SK-N-DZ (cell line): ENCODE results near the gene CYREN. TPM values are rescaled to one million over a fixed set of nuclear protein-coding genes. Genes with fewer than 3 reads are reported as not detected.
A peak's percentile ranks its signal among the peaks of the same experiment; 100 is the strongest.
"Not testable (repeated sequence)": the region's sequence is repeated elsewhere in the genome, so short reads cannot be mapped to it uniquely, and the experiment has no call there.

Source experiments
- DNase-seq: peaks from one replicate; pipeline ENCODE4 v3.0.0-alpha.2; 2015; ENCODE audit warnings: low spot score
- polyA plus RNA-seq, 2 experiments: library from polyadenylated mRNA; depleted of rRNA; stranded (reverse); fragments of >200 nt; gene quantifications; 2 replicates each; pipeline ENCODE4 v1.2.3, GENCODE V29; 2014

Gene CYREN
- 53.3 and 68.1 TPM in 2 replicates for polyA plus RNA-seq (2014; cell fraction: cytosol; rRNA removed)
- polyA plus RNA-seq (2014; cell fraction: nucleus; rRNA removed), result 41.9 and 47.3 TPM in 2 replicates

DNA sequence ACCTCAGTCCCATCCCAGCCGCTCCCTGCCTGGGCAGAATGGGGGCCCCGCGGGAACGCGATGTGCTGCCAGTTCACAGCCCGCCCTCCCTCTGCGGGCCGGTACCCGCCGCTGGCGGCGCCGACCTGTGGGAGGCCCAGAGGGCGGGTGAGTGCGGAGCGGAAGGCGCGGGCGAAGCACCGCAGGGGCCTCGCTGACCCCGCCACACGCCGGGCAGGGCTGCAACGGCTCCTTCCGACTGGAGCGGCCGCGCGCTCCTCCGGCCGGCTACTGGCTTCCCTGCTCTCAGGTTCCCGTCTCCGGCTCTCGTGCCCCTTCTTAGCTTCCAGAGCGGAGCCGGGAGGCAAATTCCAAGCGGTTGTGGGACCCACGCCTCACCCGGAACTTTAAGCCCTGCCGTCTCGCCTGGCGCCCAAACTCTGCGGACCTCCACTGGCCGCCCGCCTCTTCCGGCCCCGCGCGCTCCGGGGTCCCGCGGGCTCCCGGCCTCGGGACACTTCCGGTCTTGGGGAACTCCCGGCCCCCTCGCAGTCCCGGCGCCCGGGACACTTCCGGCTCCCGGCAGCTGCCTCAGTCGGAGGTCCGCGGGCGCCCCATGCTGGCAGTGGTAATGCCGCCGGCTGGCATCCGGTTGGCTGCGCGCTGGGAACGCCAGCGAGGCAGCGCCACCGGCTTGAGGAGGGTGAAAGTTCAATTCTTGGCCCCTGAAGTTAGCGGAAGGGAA lies at the start of gene CYREN:
Gene CYREN (minus strand): TSS at position 434 of the 724 bp plus-strand sequence. CDS start 1,785 bp downstream, outside the sequence.
- peak; percentile 94 for DNase-seq

DNA sequence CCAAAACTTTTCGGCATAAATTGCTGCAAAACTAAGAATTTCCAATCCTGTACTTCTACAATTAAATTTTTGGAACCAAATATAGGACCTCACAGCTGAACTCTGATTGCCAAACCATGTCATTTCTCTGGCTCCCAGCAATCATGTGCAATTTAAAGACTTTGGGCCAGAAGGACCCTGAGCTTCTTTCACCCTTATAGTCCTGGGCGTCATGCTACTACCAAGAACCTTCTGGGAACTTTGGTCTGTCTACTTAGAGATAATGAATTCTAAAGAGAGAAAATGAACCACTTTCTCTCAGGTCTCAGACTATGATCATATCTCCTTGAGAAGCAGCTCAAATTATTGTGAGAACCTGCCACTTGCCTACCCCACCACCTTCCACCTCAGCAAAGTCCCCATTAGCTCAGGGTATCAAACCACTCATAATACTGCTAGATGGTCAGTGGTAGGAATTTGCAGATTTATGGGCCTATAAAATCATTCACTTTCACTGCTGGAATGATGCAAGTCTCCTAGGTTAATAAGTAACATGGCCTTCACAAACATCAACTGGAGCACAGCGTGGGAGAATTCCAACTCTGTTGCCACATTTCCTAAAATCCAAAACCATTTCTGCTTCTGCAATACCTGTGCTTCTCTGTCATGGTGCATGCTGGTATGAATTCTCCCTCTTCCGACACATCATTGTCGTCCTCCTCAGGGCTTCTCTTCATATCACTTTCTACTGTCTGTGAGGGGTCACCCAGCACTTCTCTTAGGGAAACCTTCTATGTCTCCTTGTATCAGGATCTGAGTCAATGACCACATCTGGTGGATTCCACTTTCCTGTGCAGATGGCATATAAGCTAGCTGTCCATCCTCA lies 47.4 kb upstream of the CYREN start:
- no peak for DNase-seq

DNA sequence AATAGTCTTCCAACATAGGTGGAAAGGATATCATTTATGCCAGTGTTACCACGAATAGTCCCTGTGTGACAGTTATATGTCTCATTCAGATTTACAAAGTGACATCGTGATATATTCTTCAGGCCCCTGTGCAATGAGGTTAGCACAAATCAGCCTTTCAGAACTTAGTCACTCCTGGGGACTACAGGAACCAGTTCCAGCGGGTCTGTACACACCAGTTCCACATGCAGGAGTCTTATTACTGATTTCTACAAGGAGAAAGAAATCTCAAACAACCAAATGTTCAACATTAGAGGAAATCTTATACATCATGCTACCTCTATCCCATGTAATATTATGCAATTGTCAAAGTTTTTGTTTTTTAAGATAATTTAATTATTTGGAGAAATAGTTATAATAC lies 45.2 kb upstream of the CYREN start:
- DNase-seq, result no peak

GRCh38 chr7:135215180-135215579 lies 44.7 kb upstream of the CYREN start:
- DNase-seq, result no peak

GRCh38 chr7:135213831-135214230 lies 43.3 kb upstream of the CYREN start:
- no peak for DNase-seq

GRCh38 chr7:135211946-135212685 lies 41.6 kb upstream of the CYREN start:
- not testable (repeated sequence) for DNase-seq

DNA sequence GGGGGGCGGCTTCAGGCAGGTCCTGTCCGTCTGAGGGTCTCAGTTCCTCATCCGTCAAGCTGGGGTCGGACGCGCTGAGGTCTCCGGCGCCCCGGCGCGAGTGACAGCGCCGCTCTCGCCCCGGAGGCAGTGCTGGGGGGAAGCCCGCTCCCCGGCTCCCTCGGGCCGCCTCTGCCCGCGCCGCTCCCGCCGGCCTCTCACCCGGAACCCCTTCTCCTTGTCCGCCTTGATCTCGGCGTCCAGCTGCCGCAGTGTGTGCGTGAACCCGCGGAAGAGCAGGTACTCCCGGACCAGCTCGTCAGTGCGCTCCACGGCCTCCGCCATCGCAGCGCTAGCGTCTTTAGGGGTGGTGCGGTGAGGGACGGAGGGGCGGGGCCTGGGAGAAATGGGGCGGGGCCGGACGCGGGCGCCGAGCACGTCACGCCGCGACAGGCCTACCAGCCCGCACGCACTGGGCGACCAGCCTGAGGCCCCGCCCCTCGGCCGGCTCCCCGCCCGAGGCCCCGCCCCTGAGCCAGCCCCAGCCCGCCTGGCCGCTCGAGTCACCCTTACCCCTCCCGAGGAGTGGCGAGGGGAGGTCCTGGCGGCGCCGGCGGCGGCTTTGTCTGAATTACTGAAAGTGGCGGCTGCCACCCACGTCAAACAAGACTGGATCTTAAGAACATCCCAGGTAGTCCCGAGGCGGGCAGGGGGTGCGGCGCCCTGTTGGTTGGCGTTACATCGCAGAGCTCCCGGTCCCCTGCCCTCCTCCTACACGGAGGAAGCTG lies 40.9 kb upstream of the CYREN start, which contains the start of gene WDR91:
Gene WDR91 (minus strand): TSS at position 348 of the 767 bp plus-strand sequence. CDS start 24 bp downstream, at position 324.
- DNase-seq, result peak; percentile 91

DNA sequence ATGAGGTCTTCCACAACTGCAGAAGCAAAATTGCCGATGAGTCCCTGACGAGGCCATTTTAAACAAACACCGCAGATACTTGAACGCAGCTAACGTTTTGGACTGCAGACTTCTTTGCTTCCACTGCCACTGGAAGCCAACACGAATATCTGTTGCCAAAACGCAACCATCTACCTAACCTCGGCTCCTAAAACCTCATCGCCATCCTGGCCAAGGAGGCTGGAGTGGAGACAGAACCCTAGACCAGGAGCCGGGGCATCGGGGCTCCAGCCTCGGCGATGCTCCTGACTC lies 40.3 kb upstream of the CYREN start:
- DNase-seq, result no peak

GRCh38 chr7:135209225-135209834 lies 38.8 kb upstream of the CYREN start:
- no peak for DNase-seq

GRCh38 chr7:135208102-135208793 lies 37.7 kb upstream of the CYREN start:
- no peak for DNase-seq

DNA sequence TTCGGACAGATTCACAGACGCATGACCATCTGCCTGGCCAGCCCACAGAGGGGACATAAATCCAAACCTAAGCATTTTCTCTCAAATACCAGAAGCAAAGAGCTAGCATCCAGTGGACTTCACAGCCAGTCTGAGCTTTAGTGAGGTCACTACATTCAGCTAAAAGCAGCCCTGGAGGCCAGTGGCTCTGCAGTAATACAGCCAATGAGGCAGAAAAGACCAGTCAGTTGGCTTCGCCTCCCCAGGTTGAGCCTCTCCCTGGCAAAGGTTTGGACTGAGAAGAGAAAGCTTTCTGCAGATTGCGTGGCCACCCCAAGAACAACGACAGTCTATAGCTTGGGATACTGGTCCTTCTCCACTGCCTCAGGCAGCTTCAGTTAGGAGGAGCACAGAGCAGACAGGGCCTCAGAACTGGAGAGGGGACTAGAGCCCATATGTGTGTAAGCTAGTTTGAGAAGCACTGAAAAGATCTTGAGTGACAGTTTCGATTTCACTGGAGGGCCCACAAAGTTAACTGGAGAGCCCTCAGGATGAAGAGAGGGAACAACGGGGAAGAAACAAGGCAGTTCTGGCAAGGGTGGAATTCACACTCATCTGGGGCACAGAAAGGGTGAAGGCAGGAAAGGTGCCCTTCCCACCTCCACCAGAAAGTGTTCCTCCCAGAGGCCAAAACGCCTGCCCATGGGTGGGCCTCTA lies 37.0 kb upstream of the CYREN start:
- no peak for DNase-seq

DNA sequence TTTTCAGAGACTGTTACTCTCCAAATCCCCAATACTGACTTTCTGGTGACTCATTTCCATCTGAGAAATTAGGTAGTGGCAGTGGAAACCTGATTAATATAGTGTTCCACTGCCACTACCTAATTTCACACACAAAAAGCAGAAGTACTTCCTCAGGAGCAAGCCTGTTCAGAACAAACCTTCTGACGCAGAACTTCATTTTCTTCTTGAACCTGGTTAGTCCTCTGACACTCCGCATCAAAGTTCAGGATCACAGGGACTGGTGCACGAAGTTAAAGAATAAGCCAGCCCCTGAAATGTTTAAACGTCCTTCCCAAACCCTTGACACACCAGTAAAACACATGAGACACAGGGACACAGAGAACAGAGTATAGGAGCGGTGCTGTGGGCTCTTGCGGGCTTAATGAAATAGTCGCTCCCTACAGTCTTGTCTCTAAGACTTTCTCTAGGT lies 36.5 kb upstream of the CYREN start:
- no peak for DNase-seq

GRCh38 chr7:135205850-135206249 lies 35.3 kb upstream of the CYREN start:
- DNase-seq, result no peak

- DNase-seq, result no peak
These were observed 34.4 kb upstream of the CYREN start for GRCh38 chr7:135204876-135205275.

DNA sequence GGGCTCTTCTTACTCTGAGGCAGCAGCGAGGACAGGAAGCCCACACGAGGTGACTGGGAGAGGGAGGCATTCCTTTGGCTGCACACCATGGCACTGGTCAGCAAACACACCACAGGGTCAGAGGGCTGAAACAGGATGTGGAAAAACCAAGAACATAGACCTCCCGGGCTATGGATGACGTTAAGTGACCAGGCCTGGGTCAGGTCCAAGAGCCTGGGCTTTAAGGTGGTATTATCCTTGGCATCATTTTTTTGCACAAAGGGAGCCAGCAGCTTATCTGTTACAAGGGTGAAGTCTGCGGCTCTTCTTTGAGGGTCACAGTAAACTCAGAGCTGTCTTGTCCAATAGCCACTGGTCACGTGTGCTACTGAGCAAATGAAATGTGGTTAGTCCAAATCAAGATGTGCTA lies 33.8 kb upstream of the CYREN start:
- DNase-seq, result no peak

DNA sequence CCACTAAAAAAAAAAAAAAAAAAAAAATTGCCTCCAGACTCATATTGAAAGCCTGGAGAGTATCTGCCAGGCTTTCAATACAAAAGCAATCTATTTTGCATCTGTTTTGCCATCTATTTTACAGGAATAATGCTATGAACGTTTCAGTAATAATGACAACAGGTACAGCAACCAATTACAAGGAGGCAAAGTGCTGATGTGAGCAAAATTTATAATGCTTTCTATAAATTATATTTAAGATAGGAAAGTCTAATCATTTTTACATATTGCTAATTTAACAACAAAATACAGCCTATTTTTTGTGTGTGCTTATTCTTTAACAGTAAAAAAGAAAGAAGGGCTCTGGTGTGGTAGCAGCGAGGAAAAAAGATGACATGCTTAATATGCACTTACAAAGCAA lies 30.8 kb upstream of the CYREN start:
- no peak for DNase-seq

DNA sequence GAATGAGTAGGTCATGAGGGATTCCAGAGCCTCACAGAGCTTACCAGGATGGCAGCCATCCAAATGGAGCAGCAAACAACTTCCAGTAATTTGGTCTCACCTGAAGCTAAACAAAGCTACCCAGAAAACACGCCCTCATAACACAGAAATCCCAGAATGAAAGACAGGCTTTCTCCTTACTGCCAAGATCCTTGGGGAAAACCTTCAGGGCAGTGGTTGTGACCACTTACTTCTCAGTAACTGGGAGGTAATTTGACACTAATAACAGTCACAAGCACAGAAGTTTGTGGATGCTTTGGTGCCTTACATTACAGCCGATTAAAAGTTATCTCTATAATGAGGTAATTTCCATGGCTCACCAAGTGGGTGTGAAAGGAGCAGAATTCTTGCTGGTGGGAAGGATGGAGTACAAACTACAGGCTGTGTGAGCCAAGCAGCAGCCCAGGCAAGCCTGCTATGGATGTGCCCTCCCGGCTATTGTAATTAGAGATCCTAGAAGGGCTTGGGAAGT lies 30.4 kb upstream of the CYREN start:
- DNase-seq, result no peak

DNA sequence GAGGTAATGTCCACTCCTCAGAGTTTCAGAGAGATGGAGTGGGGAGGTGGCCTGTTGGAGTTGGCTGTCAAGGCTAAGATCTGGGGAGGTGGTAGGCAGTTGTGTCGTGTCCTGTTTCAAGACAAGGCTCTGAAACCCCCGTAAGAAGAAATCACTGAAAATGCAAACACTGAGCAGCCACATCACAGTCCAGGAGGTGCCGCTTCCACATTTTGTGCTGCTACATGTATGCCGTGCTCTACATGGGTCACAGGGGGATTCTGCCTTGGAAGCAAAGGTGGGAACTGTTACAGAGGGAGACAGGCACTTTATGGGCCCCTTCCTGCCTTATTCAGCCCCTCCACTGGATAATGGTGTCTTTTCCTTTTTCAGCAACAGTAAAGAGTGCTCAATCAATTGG lies 28.9 kb upstream of the CYREN start:
- DNase-seq, result no peak
